HepG2 (cell line): ENCODE data around the gene SLC2A11. TPM values are rescaled to one million over a fixed set of nuclear protein-coding genes. Genes with fewer than 3 reads are reported as not detected.

Source experiments
- RFX3 ChIP-seq: IDR thresholded peaks from 2 replicates; pipeline ENCODE4 v1.6.1; 2016; ENCODE audit warnings: missing biosample characterization, missing genetic modification reagents
- TBP ChIP-seq: sonication (generic); formaldehyde crosslinking; IDR thresholded peaks from 2 replicates; pipeline ENCODE4 v1.5.0; 2020; ENCODE audit warnings: missing genetic modification reagents
- ZNF484 ChIP-seq: sonication (generic); formaldehyde crosslinking; IDR thresholded peaks from 2 replicates; pipeline ENCODE4 v1.5.1; 2020; ENCODE audit warnings: mild to moderate bottlenecking, low read depth, missing genetic modification reagents, borderline replicate concordance
- ZNF660 ChIP-seq: sonication (generic); formaldehyde crosslinking; IDR thresholded peaks from 2 replicates; pipeline ENCODE4 v1.5.1; 2020; ENCODE audit warnings: mild to moderate bottlenecking, low read depth, missing genetic modification reagents, borderline replicate concordance
- polyA plus RNA-seq, 8 experiments: library from polyadenylated mRNA; depleted of rRNA in 3 of 8; stranded (reverse) in 7 of 8; unstranded in 1 of 8; fragments of >200 nt; fragmentation: Illumina TruSeq in 4 of 8; extraction: Trizol in 4 of 8; gene quantifications; 2 replicates each; pipeline versions ENCODE4 v1.2.1 to v1.2.3, GENCODE V29; 2011 to 2016; ENCODE audit warnings: low read depth in 4 of 8, missing spikeins in 1 of 8, mixed read lengths in 1 of 8; ENCODE audit not compliant: insufficient read depth in 1 of 8
- total RNA-seq, 5 experiments: library from RNA; depleted of rRNA; stranded (reverse); fragments of >200 nt; fragmentation: Illumina TruSeq; extraction: Trizol; gene quantifications; 2 replicates each; pipeline ENCODE4 v1.2.3, GENCODE V29; 2016; ENCODE audit warnings: low read depth in 1 of 5
- TF ChIP-seq, protein P1 (sequence below): sonication (generic); formaldehyde crosslinking; IDR thresholded peaks from 2 replicates; pipeline ENCODE4 v1.4.0; 2020; ENCODE audit warnings: missing genetic modification reagents
- TF ChIP-seq, protein P2 (sequence below): IDR thresholded peaks from 2 replicates; pipeline ENCODE4 v1.6.1; 2016; ENCODE audit warnings: low read depth
- TF ChIP-seq, protein P3 (sequence below): sonication (generic); formaldehyde crosslinking; IDR thresholded peaks from one replicate; pipeline ENCODE4 v1.5.1; 2020; ENCODE audit warnings: mild to moderate bottlenecking, missing genetic modification reagents; ENCODE audit errors: not compliant biosample characterization
- TF ChIP-seq, protein P4 (sequence below): conservative IDR thresholded peaks from 2 replicates; pipeline ENCODE4 v1.6.1; 2018; ENCODE audit warnings: missing genetic modification reagents
- TF ChIP-seq, protein P5 (sequence below): sonication (generic); formaldehyde crosslinking; IDR thresholded peaks from 2 replicates; pipeline ENCODE4 v1.5.0; 2020; ENCODE audit warnings: mild to moderate bottlenecking, missing genetic modification reagents, borderline replicate concordance

The SLC2A11 gene
- total and polyA plus RNA-seq, 2 of the 13 experiments (the other 11 are each of a cell fraction or from before 2014, with no cell fraction given) = 15.2 to 15.4 TPM

DNA sequence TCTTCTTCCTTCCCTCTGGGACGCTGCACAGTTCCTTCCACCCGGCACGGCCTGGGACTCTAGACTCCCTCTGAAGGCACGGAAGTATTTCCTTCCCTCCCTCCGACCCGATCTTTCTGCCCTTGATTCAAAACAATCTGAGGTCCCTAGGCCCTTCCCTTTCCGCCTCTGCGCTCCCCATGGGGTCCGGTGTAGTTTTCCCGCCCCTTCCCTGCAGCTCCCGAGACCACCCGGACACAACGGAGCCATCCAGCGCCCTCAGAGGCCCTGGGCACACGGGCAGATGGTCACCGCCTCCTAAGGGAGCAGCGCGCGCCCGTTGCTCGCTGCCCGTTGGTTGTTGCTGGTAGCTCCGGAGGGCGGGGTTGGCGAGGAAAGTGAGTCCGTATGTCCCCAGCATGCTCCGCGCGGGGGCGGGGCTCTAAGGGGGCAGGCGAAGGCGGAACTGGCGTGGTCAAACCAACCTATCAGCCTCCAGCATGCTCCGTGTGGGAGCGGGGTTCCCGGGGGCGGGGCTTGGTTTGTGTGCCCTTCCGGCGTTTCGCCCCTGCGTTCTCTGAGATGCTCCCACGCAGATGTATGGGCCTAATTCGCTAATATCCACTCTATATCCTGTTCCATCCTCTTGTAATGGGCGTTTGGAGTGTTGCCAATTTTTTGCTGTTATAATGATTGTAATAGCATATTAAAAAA lies 56.1 kb downstream of the SLC2A11 start (continued):
- TF ChIP-seq, protein P1, sequence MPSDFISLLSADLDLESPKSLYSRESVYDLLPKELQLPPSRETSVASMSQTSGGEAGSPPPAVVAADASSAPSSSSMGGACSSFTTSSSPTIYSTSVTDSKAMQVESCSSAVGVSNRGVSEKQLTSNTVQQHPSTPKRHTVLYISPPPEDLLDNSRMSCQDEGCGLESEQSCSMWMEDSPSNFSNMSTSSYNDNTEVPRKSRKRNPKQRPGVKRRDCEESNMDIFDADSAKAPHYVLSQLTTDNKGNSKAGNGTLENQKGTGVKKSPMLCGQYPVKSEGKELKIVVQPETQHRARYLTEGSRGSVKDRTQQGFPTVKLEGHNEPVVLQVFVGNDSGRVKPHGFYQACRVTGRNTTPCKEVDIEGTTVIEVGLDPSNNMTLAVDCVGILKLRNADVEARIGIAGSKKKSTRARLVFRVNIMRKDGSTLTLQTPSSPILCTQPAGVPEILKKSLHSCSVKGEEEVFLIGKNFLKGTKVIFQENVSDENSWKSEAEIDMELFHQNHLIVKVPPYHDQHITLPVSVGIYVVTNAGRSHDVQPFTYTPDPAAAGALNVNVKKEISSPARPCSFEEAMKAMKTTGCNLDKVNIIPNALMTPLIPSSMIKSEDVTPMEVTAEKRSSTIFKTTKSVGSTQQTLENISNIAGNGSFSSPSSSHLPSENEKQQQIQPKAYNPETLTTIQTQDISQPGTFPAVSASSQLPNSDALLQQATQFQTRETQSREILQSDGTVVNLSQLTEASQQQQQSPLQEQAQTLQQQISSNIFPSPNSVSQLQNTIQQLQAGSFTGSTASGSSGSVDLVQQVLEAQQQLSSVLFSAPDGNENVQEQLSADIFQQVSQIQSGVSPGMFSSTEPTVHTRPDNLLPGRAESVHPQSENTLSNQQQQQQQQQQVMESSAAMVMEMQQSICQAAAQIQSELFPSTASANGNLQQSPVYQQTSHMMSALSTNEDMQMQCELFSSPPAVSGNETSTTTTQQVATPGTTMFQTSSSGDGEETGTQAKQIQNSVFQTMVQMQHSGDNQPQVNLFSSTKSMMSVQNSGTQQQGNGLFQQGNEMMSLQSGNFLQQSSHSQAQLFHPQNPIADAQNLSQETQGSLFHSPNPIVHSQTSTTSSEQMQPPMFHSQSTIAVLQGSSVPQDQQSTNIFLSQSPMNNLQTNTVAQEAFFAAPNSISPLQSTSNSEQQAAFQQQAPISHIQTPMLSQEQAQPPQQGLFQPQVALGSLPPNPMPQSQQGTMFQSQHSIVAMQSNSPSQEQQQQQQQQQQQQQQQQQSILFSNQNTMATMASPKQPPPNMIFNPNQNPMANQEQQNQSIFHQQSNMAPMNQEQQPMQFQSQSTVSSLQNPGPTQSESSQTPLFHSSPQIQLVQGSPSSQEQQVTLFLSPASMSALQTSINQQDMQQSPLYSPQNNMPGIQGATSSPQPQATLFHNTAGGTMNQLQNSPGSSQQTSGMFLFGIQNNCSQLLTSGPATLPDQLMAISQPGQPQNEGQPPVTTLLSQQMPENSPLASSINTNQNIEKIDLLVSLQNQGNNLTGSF = no peak
- TF ChIP-seq RFX3 (CRISPR knock-in tag) (no peak), ZNF660 (no peak), TBP (CRISPR knock-in tag) (no peak), ZNF484 (CRISPR knock-in tag) (no peak)
- TF ChIP-seq, protein P2, sequence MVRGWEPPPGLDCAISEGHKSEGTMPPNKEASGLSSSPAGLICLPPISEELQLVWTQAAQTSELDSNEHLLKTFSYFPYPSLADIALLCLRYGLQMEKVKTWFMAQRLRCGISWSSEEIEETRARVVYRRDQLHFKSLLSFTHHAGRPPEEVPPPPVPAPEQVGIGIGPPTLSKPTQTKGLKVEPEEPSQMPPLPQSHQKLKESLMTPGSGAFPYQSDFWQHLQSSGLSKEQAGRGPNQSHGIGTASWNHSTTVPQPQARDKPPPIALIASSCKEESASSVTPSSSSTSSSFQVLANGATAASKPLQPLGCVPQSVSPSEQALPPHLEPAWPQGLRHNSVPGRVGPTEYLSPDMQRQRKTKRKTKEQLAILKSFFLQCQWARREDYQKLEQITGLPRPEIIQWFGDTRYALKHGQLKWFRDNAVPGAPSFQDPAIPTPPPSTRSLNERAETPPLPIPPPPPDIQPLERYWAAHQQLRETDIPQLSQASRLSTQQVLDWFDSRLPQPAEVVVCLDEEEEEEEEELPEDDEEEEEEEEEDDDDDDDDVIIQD (CRISPR knock-in tag) = peak; percentile 64; the same call in 1 of the 2 replicates
- TF ChIP-seq, protein P3, sequence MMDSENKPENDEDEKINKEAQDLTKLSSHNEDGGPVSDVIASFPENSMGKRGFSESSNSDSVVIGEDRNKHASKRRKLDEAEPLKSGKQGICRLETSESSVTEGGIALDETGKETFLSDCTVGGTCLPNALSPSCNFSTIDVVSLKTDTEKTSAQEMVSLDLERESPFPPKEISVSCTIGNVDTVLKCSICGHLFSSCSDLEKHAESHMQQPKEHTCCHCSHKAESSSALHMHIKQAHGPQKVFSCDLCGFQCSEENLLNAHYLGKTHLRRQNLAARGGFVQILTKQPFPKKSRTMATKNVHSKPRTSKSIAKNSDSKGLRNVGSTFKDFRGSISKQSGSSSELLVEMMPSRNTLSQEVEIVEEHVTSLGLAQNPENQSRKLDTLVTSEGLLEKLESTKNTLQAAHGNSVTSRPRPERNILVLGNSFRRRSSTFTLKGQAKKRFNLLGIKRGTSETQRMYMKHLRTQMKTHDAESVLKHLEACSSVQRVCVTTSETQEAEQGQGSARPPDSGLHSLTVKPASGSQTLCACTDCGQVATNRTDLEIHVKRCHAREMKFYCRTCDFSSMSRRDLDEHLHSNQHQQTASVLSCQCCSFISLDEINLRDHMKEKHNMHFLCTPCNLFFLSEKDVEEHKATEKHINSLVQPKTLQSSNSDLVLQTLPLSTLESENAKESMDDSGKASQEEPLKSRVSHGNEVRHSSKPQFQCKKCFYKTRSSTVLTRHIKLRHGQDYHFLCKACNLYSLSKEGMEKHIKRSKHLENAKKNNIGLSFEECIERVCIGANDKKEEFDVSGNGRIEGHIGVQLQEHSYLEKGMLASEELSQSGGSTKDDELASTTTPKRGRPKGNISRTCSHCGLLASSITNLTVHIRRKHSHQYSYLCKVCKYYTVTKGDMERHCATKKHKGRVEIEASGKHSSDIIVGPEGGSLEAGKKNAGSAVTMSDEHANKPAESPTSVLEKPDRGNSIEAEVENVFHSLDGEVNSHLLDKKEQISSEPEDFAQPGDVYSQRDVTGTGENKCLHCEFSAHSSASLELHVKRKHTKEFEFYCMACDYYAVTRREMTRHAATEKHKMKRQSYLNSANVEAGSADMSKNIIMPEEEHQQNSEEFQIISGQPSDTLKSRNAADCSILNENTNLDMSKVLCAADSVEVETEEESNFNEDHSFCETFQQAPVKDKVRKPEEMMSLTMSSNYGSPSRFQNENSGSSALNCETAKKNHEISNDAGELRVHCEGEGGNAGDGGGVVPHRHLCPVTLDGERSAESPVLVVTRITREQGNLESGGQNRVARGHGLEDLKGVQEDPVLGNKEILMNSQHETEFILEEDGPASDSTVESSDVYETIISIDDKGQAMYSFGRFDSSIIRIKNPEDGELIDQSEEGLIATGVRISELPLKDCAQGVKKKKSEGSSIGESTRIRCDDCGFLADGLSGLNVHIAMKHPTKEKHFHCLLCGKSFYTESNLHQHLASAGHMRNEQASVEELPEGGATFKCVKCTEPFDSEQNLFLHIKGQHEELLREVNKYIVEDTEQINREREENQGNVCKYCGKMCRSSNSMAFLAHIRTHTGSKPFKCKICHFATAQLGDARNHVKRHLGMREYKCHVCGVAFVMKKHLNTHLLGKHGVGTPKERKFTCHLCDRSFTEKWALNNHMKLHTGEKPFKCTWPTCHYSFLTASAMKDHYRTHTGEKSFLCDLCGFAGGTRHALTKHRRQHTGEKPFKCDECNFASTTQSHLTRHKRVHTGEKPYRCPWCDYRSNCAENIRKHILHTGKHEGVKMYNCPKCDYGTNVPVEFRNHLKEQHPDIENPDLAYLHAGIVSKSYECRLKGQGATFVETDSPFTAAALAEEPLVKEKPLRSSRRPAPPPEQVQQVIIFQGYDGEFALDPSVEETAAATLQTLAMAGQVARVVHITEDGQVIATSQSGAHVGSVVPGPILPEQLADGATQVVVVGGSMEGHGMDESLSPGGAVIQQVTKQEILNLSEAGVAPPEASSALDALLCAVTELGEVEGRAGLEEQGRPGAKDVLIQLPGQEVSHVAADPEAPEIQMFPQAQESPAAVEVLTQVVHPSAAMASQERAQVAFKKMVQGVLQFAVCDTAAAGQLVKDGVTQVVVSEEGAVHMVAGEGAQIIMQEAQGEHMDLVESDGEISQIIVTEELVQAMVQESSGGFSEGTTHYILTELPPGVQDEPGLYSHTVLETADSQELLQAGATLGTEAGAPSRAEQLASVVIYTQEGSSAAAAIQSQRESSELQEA = peak; percentile 92
- TF ChIP-seq, protein P4, sequence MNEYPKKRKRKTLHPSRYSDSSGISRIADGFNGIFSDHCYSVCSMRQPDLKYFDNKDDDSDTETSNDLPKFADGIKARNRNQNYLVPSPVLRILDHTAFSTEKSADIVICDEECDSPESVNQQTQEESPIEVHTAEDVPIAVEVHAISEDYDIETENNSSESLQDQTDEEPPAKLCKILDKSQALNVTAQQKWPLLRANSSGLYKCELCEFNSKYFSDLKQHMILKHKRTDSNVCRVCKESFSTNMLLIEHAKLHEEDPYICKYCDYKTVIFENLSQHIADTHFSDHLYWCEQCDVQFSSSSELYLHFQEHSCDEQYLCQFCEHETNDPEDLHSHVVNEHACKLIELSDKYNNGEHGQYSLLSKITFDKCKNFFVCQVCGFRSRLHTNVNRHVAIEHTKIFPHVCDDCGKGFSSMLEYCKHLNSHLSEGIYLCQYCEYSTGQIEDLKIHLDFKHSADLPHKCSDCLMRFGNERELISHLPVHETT = peak; percentile 62; the same call in 1 of the 2 replicates
- TF ChIP-seq, protein P5, sequence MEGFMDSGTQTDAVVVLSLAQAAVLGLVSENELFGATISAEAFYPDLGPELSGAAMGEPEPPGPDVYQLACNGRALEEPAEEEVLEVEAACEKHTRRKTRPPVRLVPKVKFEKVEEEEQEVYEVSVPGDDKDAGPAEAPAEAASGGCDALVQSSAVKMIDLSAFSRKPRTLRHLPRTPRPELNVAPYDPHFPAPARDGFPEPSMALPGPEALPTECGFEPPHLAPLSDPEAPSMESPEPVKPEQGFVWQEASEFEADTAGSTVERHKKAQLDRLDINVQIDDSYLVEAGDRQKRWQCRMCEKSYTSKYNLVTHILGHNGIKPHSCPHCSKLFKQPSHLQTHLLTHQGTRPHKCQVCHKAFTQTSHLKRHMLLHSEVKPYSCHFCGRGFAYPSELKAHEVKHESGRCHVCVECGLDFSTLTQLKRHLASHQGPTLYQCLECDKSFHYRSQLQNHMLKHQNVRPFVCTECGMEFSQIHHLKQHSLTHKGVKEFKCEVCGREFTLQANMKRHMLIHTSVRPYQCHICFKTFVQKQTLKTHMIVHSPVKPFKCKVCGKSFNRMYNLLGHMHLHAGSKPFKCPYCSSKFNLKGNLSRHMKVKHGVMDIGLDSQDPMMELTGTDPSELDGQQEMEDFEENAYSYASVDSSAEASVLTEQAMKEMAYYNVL (CRISPR knock-in tag) = no peak
